Measurements from ENCODE around the gene CA4. TPM values are rescaled to one million over a fixed set of nuclear protein-coding genes. Genes with fewer than 3 reads are reported as not detected.

The CA4 gene
- total and polyA plus RNA-seq, 8 donors = 0.87 to 30.1 (median 3.0) TPM; not detected in 3

DNA sequence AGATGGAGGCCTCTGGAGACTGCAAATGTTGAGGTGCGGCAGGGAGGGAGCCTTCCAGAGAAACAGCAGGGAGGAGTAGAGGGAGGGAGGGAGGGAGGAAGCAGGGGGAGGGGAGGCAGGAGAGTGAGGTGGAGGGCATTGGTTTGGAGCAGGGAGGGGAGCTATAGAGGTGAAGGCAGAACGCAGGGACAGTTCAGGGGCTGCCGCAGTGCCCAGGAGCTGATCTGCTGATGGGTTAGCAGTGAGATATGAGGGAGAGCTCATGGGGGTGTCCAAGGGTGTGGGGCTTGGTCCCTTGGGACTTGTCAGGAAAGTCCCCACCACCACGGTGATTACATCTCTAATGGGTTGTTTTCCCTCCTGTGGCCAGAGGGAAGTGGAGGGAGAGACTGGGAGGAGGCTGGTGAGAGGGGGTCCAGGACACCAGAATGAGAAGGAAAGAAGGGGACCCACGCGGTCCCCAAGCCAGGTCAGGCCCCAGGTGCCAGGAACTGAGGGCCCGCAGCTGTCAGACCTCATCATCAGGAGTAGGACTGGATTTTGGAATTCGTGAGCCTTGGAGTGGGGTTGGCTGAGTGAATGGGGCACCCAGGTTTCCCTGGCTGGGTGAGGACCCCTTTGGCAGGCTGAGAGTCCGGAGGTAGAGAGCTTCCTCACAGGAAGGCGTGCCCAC, 11.2 kb downstream of the CA4 start:
- intact Hi-C loops (cut with DNase I; ENCODE audit: low total_unique reads) = no loop called here
- H3K4me3 ChIP-seq = no peak overlapping the region
- DNase-seq = no peak
- peaks cover 0 to 60% (median 4%) of the 10 kb centered on the region in 3 donors for H3K27me3 ChIP-seq
- H3K27ac ChIP-seq = peak overlapping the region in 1 of 5 donors; percentile 38
- 61 to 84% (median 74%) methylated on average over 8 to 10 of the region's 10 CpGs for WGBS, 5 donors
- TF ChIP-seq EP300 (IDR thresholded peaks at IDR 0.05) (no peak), POLR2AphosphoS5 (IDR thresholded peaks at IDR 0.05) (no peak), POLR2A (IDR thresholded peaks at IDR 0.05) (no peak)
- TF ChIP-seq, protein P1, sequence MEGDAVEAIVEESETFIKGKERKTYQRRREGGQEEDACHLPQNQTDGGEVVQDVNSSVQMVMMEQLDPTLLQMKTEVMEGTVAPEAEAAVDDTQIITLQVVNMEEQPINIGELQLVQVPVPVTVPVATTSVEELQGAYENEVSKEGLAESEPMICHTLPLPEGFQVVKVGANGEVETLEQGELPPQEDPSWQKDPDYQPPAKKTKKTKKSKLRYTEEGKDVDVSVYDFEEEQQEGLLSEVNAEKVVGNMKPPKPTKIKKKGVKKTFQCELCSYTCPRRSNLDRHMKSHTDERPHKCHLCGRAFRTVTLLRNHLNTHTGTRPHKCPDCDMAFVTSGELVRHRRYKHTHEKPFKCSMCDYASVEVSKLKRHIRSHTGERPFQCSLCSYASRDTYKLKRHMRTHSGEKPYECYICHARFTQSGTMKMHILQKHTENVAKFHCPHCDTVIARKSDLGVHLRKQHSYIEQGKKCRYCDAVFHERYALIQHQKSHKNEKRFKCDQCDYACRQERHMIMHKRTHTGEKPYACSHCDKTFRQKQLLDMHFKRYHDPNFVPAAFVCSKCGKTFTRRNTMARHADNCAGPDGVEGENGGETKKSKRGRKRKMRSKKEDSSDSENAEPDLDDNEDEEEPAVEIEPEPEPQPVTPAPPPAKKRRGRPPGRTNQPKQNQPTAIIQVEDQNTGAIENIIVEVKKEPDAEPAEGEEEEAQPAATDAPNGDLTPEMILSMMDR (IDR thresholded peaks at IDR 0.05) = no peak
- H3K36me3 ChIP-seq = no peaks in the 10 kb centered on the region
- no peaks in the 10 kb centered on the region for H3K9me3 ChIP-seq
- H3K4me1 ChIP-seq = peaks cover 10 to 38% (median 21%) of the 10 kb centered on the region in 4 donors

DNA sequence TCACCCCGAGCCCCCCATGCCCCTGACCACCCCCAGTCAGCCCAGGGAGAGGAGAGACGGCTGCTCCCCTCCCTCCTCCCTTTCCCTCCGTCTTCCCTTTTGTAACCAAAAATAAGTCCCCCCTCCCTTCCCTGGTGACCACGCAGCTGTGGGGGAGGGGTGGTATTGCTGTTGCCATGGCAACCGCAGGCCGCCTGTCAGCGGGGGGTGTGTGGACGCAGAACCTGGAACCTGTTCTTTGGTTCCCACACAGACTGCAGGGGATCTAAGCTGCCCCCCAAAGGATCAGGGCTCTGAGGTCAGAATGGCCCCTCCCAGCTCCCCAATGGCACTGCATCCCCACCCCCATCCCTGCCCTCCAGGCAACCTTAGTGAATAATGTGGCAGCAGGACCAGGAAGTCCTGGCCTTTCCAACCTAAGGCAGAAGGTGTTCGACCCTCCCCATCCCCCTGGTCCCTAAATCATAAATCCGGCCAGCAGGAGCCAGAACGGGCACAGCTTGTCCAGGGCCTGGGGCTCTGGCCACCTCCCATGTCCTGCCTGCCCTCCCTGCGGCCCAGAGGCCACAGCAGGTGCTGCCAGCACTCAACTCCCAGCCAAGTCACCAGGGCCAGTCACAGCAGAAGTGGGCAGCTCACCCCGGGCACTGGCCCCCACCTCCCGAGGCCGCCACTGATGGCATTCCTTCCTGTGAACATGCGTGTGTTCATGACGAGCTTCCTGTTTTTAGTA, 12.0 kb downstream of the CA4 start:
- peak overlapping the region in 3 of 5 donors; percentile 8 to 38 (median 19) for H3K27ac ChIP-seq
- TF ChIP-seq POLR2AphosphoS5 (IDR thresholded peaks at IDR 0.05) (no peak), POLR2A (IDR thresholded peaks at IDR 0.05) (no peak), EP300 (IDR thresholded peaks at IDR 0.05) (no peak)
- TF ChIP-seq, protein P1 (IDR thresholded peaks at IDR 0.05) = no peak

DNA sequence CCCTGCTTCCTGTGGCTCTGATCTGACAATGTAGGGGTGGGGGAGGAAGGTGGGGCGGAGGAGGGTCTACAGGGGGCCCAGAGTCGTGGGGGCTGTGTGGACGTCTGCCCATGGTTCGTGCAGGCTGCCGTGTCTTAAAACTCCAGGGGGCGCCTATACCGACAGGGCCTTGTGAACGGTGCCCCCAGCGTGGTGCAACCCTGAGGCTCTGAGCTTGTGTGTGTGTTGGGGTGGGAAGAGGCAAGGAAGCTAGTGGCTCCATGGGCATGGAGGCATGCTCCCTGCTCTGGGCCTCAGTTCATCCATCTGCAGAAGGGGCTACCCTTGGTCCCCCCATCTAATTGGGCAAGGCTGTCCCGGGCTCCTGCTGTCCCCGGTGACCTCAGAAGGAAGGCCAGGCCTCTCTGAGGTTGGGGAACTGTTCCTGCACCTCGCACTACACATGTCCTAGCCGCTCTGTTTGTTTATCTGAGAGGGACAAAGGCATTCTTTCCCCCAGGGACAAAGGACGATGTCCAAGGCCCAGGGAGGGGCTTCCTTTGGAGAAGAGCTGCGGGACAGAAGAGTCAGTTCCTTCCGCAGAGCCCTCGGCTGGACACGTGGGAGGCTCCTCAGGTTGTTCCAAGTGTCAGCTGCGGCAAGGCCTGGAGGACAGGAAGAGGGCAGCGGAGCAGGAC, 13.5 kb downstream of the CA4 start:
- Histone ChIP-seq H3K27me3 (peaks cover 0 to 37% (median 4%) of the 10 kb centered on the region in 3 donors), H3K4me3 (no peak overlapping the region), H3K9me3 (no peaks in the 10 kb centered on the region), H3K4me1 (peaks cover 24 to 60% (median 38%) of the 10 kb centered on the region in 4 donors), H3K36me3 (no peaks in the 10 kb centered on the region), H3K27ac (peak overlapping the region in 2 of 5 donors; percentile 17 to 38)
- intact Hi-C loops (cut with DNase I; ENCODE audit: low total_unique reads) = no loop called here
- 57 to 76% (median 73%) methylated on average over 14 to 20 of the region's 20 CpGs for WGBS, 5 donors
- DNase-seq = no peak
- no peak for TF ChIP-seq POLR2AphosphoS5 (IDR thresholded peaks at IDR 0.05)
- TF ChIP-seq, protein P1 (IDR thresholded peaks at IDR 0.05) = no peak
- TF ChIP-seq EP300 (IDR thresholded peaks at IDR 0.05) = no peak
- no peak for TF ChIP-seq POLR2A (IDR thresholded peaks at IDR 0.05)

More for the DNA sequence above, 12.0 kb downstream of the CA4 start:
- H3K9me3 ChIP-seq = no peaks in the 10 kb centered on the region
- H3K27me3 ChIP-seq = peaks cover 0 to 52% (median 4%) of the 10 kb centered on the region in 3 donors
- intact Hi-C loops (cut with DNase I; ENCODE audit: low total_unique reads) = no loop called here
- WGBS, 5 donors = 40 to 51% (median 43%) methylated on average over 12 to 17 of the region's 17 CpGs
- peak in 1 of 2 donors; percentile 50 for DNase-seq
- no peak overlapping the region for H3K4me3 ChIP-seq
- H3K36me3 ChIP-seq = no peaks in the 10 kb centered on the region
- H3K4me1 ChIP-seq = peaks cover 18 to 46% (median 29%) of the 10 kb centered on the region in 4 donors

DNA sequence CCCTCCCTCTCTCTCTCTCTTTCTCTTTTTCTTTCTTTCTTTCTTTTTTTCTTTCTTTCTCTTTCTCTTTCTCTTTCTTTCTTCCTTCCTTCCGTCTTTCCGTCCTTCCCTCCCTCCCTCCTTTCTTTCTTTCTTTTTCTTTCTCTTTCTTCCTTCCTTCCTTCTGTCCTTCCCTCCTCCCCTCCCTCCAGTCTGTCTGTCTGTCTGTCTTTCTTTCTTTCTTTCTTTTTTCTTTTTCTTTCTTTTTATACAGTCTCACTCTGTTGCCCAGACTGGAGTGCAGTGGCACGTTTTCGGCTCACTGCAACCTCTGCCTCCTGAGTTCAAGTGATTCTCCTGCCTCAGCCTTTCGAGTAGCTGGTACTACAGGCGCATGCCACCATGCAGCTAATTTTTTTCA, 14.4 kb downstream of the CA4 start:
- no peak overlapping the region for H3K4me3 ChIP-seq
- intact Hi-C loops (cut with DNase I; ENCODE audit: low total_unique reads) = no loop called here
- no peaks in the 10 kb centered on the region for H3K36me3 ChIP-seq
- TF ChIP-seq, protein P1 (IDR thresholded peaks at IDR 0.05) = no peak
- TF ChIP-seq POLR2AphosphoS5 (IDR thresholded peaks at IDR 0.05) = no peak
- TF ChIP-seq EP300 (IDR thresholded peaks at IDR 0.05) = no peak
- no peak for TF ChIP-seq POLR2A (IDR thresholded peaks at IDR 0.05)
- H3K27me3 ChIP-seq = peaks cover 0 to 28% (median 4%) of the 10 kb centered on the region in 3 donors
- 79 to 95% (median 92%) methylated on average over 6 of the region's 6 CpGs for WGBS, 5 donors
- peaks cover 27 to 69% (median 43%) of the 10 kb centered on the region in 4 donors for H3K4me1 ChIP-seq
- no peak for DNase-seq
- H3K27ac ChIP-seq = no peak overlapping the region
- no peaks in the 10 kb centered on the region for H3K9me3 ChIP-seq

Measured in stomach (tissue), 9 donors.